Measurements from ENCODE around the gene MTHFS.

Gene MTHFS

GRCh38 chr15:79932447-79932846, 35.6 kb upstream of the MTHFS start:
- TF ChIP-seq CTCF (IDR thresholded peaks at IDR 0.05): no peak

DNA sequence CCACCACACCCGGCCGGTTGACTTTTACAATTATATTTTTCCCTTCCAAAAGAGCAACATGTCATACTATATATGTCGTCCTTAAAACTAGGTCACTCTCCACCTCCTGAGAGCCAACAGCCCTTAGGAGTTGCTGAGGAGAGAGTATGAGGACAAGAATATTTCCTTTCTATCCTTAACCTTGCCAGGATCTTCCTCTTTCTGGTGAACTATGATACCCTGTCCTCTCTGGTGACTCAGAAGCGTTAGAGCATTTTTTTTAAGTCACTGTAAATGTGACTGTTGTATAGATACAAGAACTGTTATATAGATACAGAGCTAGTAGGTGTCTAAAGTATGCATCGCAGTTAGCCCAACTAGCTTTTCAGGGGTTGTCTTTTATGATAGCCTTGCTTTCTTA, 33.7 kb upstream of the MTHFS start:
- TF ChIP-seq CTCF (IDR thresholded peaks at IDR 0.05): no peak

DNA sequence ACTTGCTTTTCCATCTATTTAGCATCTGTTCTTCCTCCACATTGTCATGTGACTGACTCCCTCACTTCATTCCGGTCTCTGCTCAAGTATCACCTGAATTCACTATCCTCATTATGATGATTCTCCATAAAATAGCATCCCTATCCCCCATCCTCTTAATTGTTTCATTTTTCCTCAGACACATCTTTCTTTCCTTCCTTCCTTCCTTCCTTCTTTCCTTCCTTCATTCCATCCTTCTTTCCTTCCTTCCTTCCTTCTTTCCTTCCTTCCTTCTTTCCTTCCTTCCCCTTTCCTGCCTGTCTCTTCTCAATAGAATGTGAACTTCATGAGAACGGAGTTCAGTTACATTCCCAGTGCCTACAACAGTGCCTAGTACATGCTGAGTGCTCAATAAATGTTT, 32.6 kb upstream of the MTHFS start:
- TF ChIP-seq CTCF (IDR thresholded peaks at IDR 0.05): no peak

- TF ChIP-seq CTCF (IDR thresholded peaks at IDR 0.05): no peak
Observed at GRCh38 chr15:79924379-79924778, 27.6 kb upstream of the MTHFS start.

GRCh38 chr15:79923515-79924169, 26.8 kb upstream of the MTHFS start:
- TF ChIP-seq CTCF (IDR thresholded peaks at IDR 0.05): no peak

GRCh38 chr15:79923079-79923514, 26.3 kb upstream of the MTHFS start:
- TF ChIP-seq CTCF (IDR thresholded peaks at IDR 0.05): no peak

DNA sequence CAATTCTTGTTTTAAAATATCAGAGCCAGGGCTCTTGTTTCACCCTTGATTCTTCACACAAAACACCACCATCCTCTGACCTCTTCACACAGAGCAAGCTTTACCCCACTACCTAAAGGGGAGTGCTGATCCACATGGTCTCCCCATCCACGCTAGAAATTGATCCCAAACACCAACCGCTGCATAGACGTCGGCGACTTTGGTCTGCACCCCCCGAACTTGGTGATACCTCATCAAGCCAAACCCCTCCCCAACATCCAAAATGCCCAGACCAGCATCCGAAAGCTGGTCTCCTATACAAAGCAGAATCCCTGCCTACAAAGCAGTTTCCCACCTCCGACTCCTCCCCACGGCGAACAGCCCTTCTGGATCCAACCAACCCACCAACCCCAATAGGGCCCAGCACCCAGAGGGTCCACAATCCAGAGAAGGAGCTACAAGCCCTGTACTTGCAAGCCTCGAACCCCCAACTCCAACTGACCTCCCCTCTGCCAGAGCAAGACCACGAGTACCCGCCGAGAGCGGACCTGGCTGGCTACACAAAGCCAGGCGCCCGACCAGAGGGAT, 25.8 kb upstream of the MTHFS start:
- no peak for TF ChIP-seq CTCF (IDR thresholded peaks at IDR 0.05)

Data from LNCAP (cell line).